K562 (cell line): ENCODE measurements around the gene ABCC6. TPM values are rescaled to one million over a fixed set of nuclear protein-coding genes. Genes with fewer than 3 reads are reported as not detected.

Experiments
- ATAC-seq: fragments of 200-7000 bp; cut with Tn5 transposase; 3 replicates; pipeline ENCODE4 v1.9.1; 2020; ENCODE audit warnings: moderate library complexity
- BruUV-seq: library from RNA; stranded (reverse); fragments of 400-500 nt; replicated peaks from 2 replicates; lab custom pipeline; 2021; lab: Mats Ljungman, UMichigan
- CTCF ChIA-PET: fragments of 300-600 bp; formaldehyde crosslinking; extraction: SDS; loops from one replicate; lab custom pipeline; 2021; ENCODE audit warnings: low intra/inter-chr PET ratio; lab: Yijun Ruan, JAX
- POLR2A ChIA-PET: fragments of 300-600, 350-650 bp; sonication (Branson Sonifier 250); formaldehyde crosslinking; extraction: SDS; loops from one replicate; lab custom pipeline; 2021; ENCODE audit warnings: antibody characterized with exemption, inconsistent platforms; lab: Yijun Ruan, JAX
- DNase-seq, 4 experiments: peaks; one replicate each; pipeline versions ENCODE4 v3.0.0 to v3.0.0-alpha.2; 2011 to 2018; ENCODE audit warnings: low spot score in 3 of 4, mixed read lengths in 3 of 4; ENCODE audit errors: extremely low read depth in 1 of 4
- FAIRE-seq: peaks from 2 replicates; lab custom pipeline; 2011; peaks lifted over from hg19 to GRCh38; lab: Jason Lieb, UNC
- H2AFZ ChIP-seq: 2 replicates; pipeline ENCODE4 v1.6.0; 2011; ENCODE audit warnings: low read depth, low read length, control low read depth, inconsistent platforms
- H3K27ac ChIP-seq: fragments of 200-600 bp; 3 replicates; pipeline ENCODE4 v1.8.0; 2011; ENCODE audit warnings: low read depth, mild to moderate bottlenecking, control low read depth, inconsistent platforms, low read length, moderate library complexity, mixed read lengths; ENCODE audit errors: extremely low read depth
- H3K27me3 ChIP-seq, 2 experiments: fragments of 300-600 bp in 1 of 2; 2 replicates in 1 of 2; 3 replicates in 1 of 2; pipeline versions ENCODE4 v1.6.0 to v1.8.0; 2011; ENCODE audit warnings: inconsistent platforms in 2 of 2, low read length in 2 of 2, mild to moderate bottlenecking in 1 of 2, mixed read lengths in 1 of 2, moderate library complexity in 1 of 2; ENCODE audit not compliant: control insufficient read depth in 2 of 2, insufficient read depth in 2 of 2
- H3K36me3 ChIP-seq: fragments of 300-600 bp; 3 replicates; pipeline ENCODE4 v1.8.0; 2011; ENCODE audit warnings: mild to moderate bottlenecking, low read length, inconsistent platforms; ENCODE audit not compliant: control insufficient read depth, insufficient read depth
- H3K4me1 ChIP-seq, 2 experiments: fragments of 200-600 bp in 1 of 2; replicated peaks in 1 of 2; 2 replicates in 1 of 2; 3 replicates in 1 of 2; pipeline versions ENCODE4 v1.5.1 to v1.8.0; 2011; ENCODE audit warnings: inconsistent platforms in 2 of 2, low read length in 2 of 2, mild to moderate bottlenecking in 1 of 2, mixed read lengths in 1 of 2, moderate library complexity in 1 of 2; ENCODE audit not compliant: control insufficient read depth in 2 of 2, insufficient read depth in 2 of 2
- H3K4me2 ChIP-seq: 2 replicates; pipeline ENCODE4 v1.6.1; 2011; ENCODE audit warnings: low read length, control low read depth, inconsistent platforms, mixed read lengths; ENCODE audit not compliant: insufficient read depth
- H3K4me3 ChIP-seq: fragments of 200-600 bp; sonication (generic), shearing (Covaris generic); 2 replicates; pipeline ENCODE4 v1.5.1; 2016; ENCODE audit warnings: control low read depth, inconsistent platforms
- H3K79me2 ChIP-seq: fragments of 200-600 bp; 3 replicates; pipeline ENCODE4 v1.8.0; 2011; ENCODE audit warnings: low read length, inconsistent platforms; ENCODE audit not compliant: control insufficient read depth, insufficient read depth
- H3K9ac ChIP-seq, 2 experiments: 2 replicates each; pipeline versions ENCODE4 v1.6.0 to v1.6.1; 2011; ENCODE audit warnings: low read depth in 2 of 2, low read length in 2 of 2, control low read depth in 1 of 2, inconsistent platforms in 1 of 2, mild to moderate bottlenecking in 1 of 2, mixed read lengths in 1 of 2; ENCODE audit not compliant: insufficient read depth in 1 of 2
- H3K9me1 ChIP-seq: one replicate; pipeline ENCODE4 v1.6.0; 2011; ENCODE audit warnings: inconsistent platforms, mild to moderate bottlenecking, low read length, moderate library complexity; ENCODE audit not compliant: control insufficient read depth, insufficient read depth
- H3K9me3 ChIP-seq: replicated peaks from 2 replicates; pipeline ENCODE4 v1.5.1; 2011; ENCODE audit warnings: low read depth, low read length, inconsistent platforms; ENCODE audit not compliant: control insufficient read depth, insufficient read depth
- H4K20me1 ChIP-seq: replicated peaks from 2 replicates; pipeline ENCODE4 v1.6.1; 2011; ENCODE audit warnings: low read length, inconsistent platforms, mixed read lengths; ENCODE audit not compliant: control insufficient read depth, insufficient read depth
- ARID2 ChIP-seq: fragments of 450-650 bp; IDR thresholded peaks from 2 replicates; pipeline ENCODE4 v1.6.1; 2017; ENCODE audit warnings: antibody characterized with exemption, mild to moderate bottlenecking
- BCLAF1 ChIP-seq, 2 experiments: fragments of 450-650 bp in 1 of 2; IDR thresholded peaks; 2 replicates each; pipeline ENCODE4 v1.6.1; 2011 to 2017; ENCODE audit warnings: low read depth in 2 of 2, antibody characterized with exemption in 1 of 2, borderline replicate concordance in 1 of 2, low read length in 1 of 2, mild to moderate bottlenecking in 1 of 2, mixed read lengths in 1 of 2; ENCODE audit not compliant: control insufficient read depth in 1 of 2
- HDAC2 ChIP-seq: fragments of 450-650 bp; IDR thresholded peaks from 2 replicates; pipeline ENCODE4 v1.6.1; 2016; ENCODE audit warnings: mild to moderate bottlenecking
- HDAC3 ChIP-seq: fragments of 450-650 bp; IDR thresholded peaks from 2 replicates; pipeline ENCODE4 v1.6.1; 2018; ENCODE audit warnings: borderline replicate concordance, mild to moderate bottlenecking, moderate library complexity; ENCODE audit not compliant: partially characterized antibody
- KDM1A ChIP-seq, 2 experiments: fragments of 450-650 bp; IDR thresholded peaks; 2 replicates each; pipeline ENCODE4 v1.6.1; 2016; ENCODE audit warnings: mild to moderate bottlenecking in 2 of 2
- NR4A1 ChIP-seq, 2 experiments: fragments of 250-450 bp in 1 of 2; fragments of 450-650 bp in 1 of 2; sonication (Bioruptor Pico) in 1 of 2; IDR thresholded peaks; 2 replicates each; pipeline versions ENCODE4 v1.4.0 to v1.6.1; 2016 to 2020; ENCODE audit warnings: mild to moderate bottlenecking in 2 of 2, missing compliant biosample characterization in 1 of 2, missing genetic modification characterization in 1 of 2, moderate library complexity in 1 of 2
- RAD21 ChIP-seq, 2 experiments: fragments of 250-450 bp in 1 of 2; fragments of 450-650 bp in 1 of 2; sonication (Bioruptor Pico) in 1 of 2; formaldehyde crosslinking in 1 of 2; IDR thresholded peaks in 1 of 2; conservative IDR thresholded peaks in 1 of 2; 2 replicates each; pipeline versions ENCODE4 v1.4.0 to v1.8.0; 2020 to 2022; ENCODE audit warnings: mild to moderate bottlenecking in 2 of 2, moderate library complexity in 1 of 2
- SMARCA5 ChIP-seq: fragments of 450-650 bp; IDR thresholded peaks from 2 replicates; pipeline ENCODE4 v1.6.1; 2016
- TCFL5 ChIP-seq: fragments of 250-450 bp; sonication (Bioruptor Pico); conservative IDR thresholded peaks from 2 replicates; pipeline ENCODE4 v1.6.1; 2021; ENCODE audit warnings: mild to moderate bottlenecking, moderate library complexity, matching md5 sums
- USF2 ChIP-seq: sonication (generic); formaldehyde crosslinking; IDR thresholded peaks from 2 replicates; pipeline ENCODE4 v1.5.0; 2020; ENCODE audit warnings: missing genetic modification reagents
- ZBTB43 ChIP-seq: sonication (generic); formaldehyde crosslinking; IDR thresholded peaks from 2 replicates; pipeline ENCODE4 v1.8.0; 2023; ENCODE audit warnings: mild to moderate bottlenecking, missing genetic modification reagents
- ZKSCAN1 ChIP-seq: fragments of 150-350 bp; IDR thresholded peaks from 2 replicates; pipeline ENCODE4 v1.6.1; 2016; ENCODE audit warnings: low read depth, low read length
- ZNF444 ChIP-seq: fragments of 250-450 bp; sonication (Bioruptor Pico); IDR thresholded peaks from 2 replicates; pipeline ENCODE4 v1.4.0; 2020; ENCODE audit warnings: mild to moderate bottlenecking, moderate library complexity
- WGBS: fragments of 100-300 bp; shearing (Covaris generic); methylation state at CpG from one replicate; pipeline ENCODE4 v1.1.6; 2016; ENCODE audit warnings: low coverage, mixed read lengths; ENCODE audit not compliant: insufficient coverage; ENCODE audit errors: missing lambda C conversion rate; 5-methylcytosine and 5-hydroxymethylcytosine counted together
- in situ Hi-C: fragments of 300-500 bp; cut with MboI; formaldehyde crosslinking; loops from 4 replicates; pipeline ENCODE4 v1.15.0; 2018; ENCODE audit warnings: inconsistent platforms, mixed read lengths
- intact Hi-C: fragments of 100-400 bp; cut with micrococcal nuclease; formaldehyde crosslinking; loops from 2 replicates; pipeline ENCODE4 v1.14.2; 2022
- polyA plus RNA-seq, 8 experiments: library from polyadenylated mRNA; depleted of rRNA in 4 of 8; stranded (reverse) in 5 of 8; unstranded in 3 of 8; fragments of >200 nt; fragmentation: Nextera tagmentation in 2 of 8; fragmentation: Illumina TruSeq in 1 of 8; extraction: Ambion mirVana in 2 of 8; extraction: Trizol in 1 of 8; gene quantifications; 2 replicates each; pipeline versions ENCODE4 v1.2.1 to v1.2.3, GENCODE V29; 2011 to 2014; ENCODE audit warnings: inconsistent platforms in 1 of 8, missing spikeins in 1 of 8
- total RNA-seq, 7 experiments: library from RNA; depleted of rRNA in 6 of 7; stranded (reverse); fragments of >200 nt in 6 of 7; fragmentation: Illumina TruSeq in 2 of 7; extraction: Trizol in 2 of 7; gene quantifications; 2 replicates each; pipeline versions ENCODE4 v1.2.1 to v1.2.3, GENCODE V29; 2011 to 2021; ENCODE audit warnings: low replicate concordance in 1 of 7
- TF ChIP-seq, protein P1 (sequence below): fragments of 250-450 bp; sonication (Bioruptor Pico); IDR thresholded peaks from 2 replicates; pipeline ENCODE4 v1.8.0; 2022; ENCODE audit warnings: moderate library complexity, mild to moderate bottlenecking, inconsistent platforms

ABCC6 gene
- total and polyA plus RNA-seq, 9 of the 15 experiments (the other 6 are each of a cell fraction or from before 2014, with no cell fraction given): 0.03 to 0.46 (median 0.07) TPM; not detected in 4

- BruUV-seq: no TSS peak
- peak; percentile 98 for FAIRE-seq
- TF ChIP-seq ZNF444 (CRISPR knock-in tag) (no peak), HDAC2 (peak; percentile 63; the same call in 1 of the 2 replicates), KDM1A (IDR thresholded peaks at IDR 0.05) (peak in 1 of 2 experiments; percentile 61; a peak in 3 of 4 replicates), ARID2 (no peak), ZBTB43 (no peak), HDAC3 (no peak), USF2 (CRISPR knock-in tag) (no peak), TCFL5 (CRISPR knock-in tag) (no peak), RAD21 (CRISPR knock-in tag; conservative IDR thresholded peaks at IDR 0.05 in 1 of 2, IDR thresholded peaks at IDR 0.05 in 1 of 2) (peak; percentile 75 to 88), ZKSCAN1 (peak; percentile 44; the same call in 1 of the 2 replicates), SMARCA5 (peak; percentile 73; the same call in 1 of the 2 replicates), NR4A1 (CRISPR knock-in tag; IDR thresholded peaks at IDR 0.05) (no peak), NR4A1 (tag; IDR thresholded peaks at IDR 0.05) (no peak), BCLAF1 (IDR thresholded peaks at IDR 0.05; ENCODE audit: borderline replicate concordance in 1 of 2, control insufficient read depth in 1 of 2, low read depth in 2 of 2, low read length in 1 of 2) (no peak)
- TF ChIP-seq, protein P1, sequence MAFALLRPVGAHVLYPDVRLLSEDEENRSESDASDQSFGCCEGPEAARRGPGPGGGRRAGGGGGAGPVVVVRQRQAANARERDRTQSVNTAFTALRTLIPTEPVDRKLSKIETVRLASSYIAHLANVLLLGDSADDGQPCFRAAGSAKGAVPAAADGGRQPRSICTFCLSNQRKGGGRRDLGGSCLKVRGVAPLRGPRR: no peak
These were observed 95.7 kb downstream of the ABCC6 start for GRCh38 chr16:16127469-16128116.

More at GRCh38 chr16:16127469-16128116, 95.7 kb downstream of the ABCC6 start:
- intact Hi-C loops (loop anchor here (1.0 kb wide), 2 partner anchors 252 to 361 kb away; no protein-coding TSS in a partner anchor), in situ Hi-C loops (loop anchor here (5.0 kb wide), 1 partner anchor 350 kb away; no protein-coding TSS in a partner anchor)
- no peak overlapping the region for H2AFZ ChIP-seq
- peaks cover 69% of the 10 kb centered on the region; the same call in 2 of the 3 replicates for H3K36me3 ChIP-seq
- POLR2A ChIA-PET: interaction anchor here (0.6 to 0.7 kb wide), 4 partner anchors 15 to 320 kb away, joined by 3 to 4 read pairs (median 3); no protein-coding TSS in a partner anchor
- H3K9me3 ChIP-seq: no peaks in the 10 kb centered on the region
- peak overlapping the region; percentile 38; the same call in 1 of the 3 replicates for H3K27ac ChIP-seq
- peak; percentile 98 for ATAC-seq
- no peak overlapping the region for H3K4me2 ChIP-seq
- no peaks in the 10 kb centered on the region; the same call in 1 of the 2 replicates for H4K20me1 ChIP-seq
- no peaks in the 10 kb centered on the region for H3K27me3 ChIP-seq
- H3K4me1 ChIP-seq: no peaks in the 10 kb centered on the region
- peak; percentile 84 to 85 (median 84) for DNase-seq
- H3K79me2 ChIP-seq: no peaks in the 10 kb centered on the region
- H3K9me1 ChIP-seq: no peaks in the 10 kb centered on the region
- no peak overlapping the region for H3K4me3 ChIP-seq
- no peak overlapping the region for H3K9ac ChIP-seq
- WGBS: 26% methylated on average over 11 of the region's 11 CpGs
- CTCF ChIA-PET: interaction anchor here (0.6 to 2.2 kb wide), 5 partner anchors 65 to 362 kb away, joined by 3 to 17 read pairs (median 5); no protein-coding TSS in a partner anchor
